Progenitor cell of endocrine pancreas (in vitro differentiated cells): ENCODE results near the gene MRPL18. TPM values are rescaled to one million over a fixed set of nuclear protein-coding genes. Genes with fewer than 3 reads are reported as not detected.

Experiments used
- DNase-seq: peaks from one replicate; pipeline ENCODE4 v3.0.0; 2021; ENCODE audit warnings: low spot score; ENCODE audit not compliant: unreplicated experiment
- H3K27ac Mint-ChIP-seq: 2 replicates; pipeline ENCODE4 v1.8.0; 2021; ENCODE audit warnings: mild to moderate bottlenecking, moderate library complexity, mixed read lengths
- H3K27me3 Mint-ChIP-seq: 2 replicates; pipeline ENCODE4 v1.8.0; 2021; ENCODE audit warnings: mixed read lengths
- H3K36me3 Mint-ChIP-seq: 2 replicates; pipeline ENCODE4 v1.8.0; 2022; ENCODE audit warnings: mixed read lengths; ENCODE audit not compliant: insufficient read depth
- H3K4me1 Mint-ChIP-seq: 2 replicates; pipeline ENCODE4 v1.8.0; 2021; ENCODE audit warnings: low read depth, mixed read lengths
- H3K4me3 Mint-ChIP-seq: 2 replicates; pipeline ENCODE4 v1.8.0; 2021; ENCODE audit warnings: low read depth, mild to moderate bottlenecking, moderate library complexity, mixed read lengths
- H3K9me3 Mint-ChIP-seq: 2 replicates; pipeline ENCODE4 v1.8.0; 2021; ENCODE audit warnings: low read depth, mixed read lengths
- total RNA-seq: library from RNA; stranded (reverse); gene quantifications from 2 replicates; pipeline ENCODE4 v1.2.1, GENCODE V29; 2021
- TF ChIP-seq, protein P1 (sequence below): fragments of 200-600 bp; sonication (generic); IDR thresholded peaks from one replicate; pipeline ENCODE4 v1.5.0; 2021; ENCODE audit warnings: antibody characterized with exemption, mild to moderate bottlenecking; ENCODE audit not compliant: unreplicated experiment

The MRPL18 gene
- total RNA-seq, 1 donor from 2014 or later = 45.0 TPM

DNA sequence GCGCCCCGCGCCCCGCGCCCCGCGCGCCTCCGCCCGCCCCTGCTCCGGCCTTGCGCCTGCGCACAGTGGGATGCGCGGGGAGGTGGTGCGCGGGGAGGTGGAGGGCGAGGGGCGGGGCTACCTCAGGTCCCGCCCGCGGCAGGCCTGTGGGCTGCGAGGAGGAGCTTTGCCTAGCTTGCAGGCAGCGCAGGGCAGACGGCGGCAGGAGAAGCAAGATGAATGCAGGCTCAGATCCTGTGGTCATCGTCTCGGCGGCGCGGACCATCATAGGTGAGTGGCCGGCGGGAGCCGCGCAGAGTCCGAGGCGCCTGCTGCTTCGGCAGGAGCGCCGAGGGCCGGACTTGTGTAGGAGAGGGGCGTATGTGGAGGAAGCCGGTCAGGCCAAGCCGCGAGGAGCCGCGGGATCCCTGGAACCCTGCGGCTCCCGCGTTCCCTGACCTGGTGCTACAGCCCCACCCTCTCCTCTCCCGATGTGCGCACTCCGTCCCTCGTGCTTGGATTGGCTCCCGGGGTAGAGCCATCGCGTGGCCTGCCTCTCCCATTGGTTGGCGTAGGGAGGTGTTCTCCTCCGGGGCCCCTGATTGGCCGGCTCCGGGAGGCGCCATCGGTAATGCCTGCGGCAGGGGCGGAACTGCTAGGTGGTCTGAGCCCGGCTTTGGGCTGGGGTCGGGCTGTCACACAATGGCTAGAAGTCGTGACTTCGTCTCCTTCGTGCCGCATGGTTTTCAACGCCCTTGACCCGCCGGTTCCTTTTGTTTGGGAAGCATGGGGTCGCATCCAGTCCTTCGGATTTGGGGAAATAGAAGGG, 28.2 kb upstream of the MRPL18 start, which contains the start of gene ACAT2:
TSS of gene ACAT2 (plus strand) at position 173 of the 808 bp plus-strand sequence. CDS start at position 216, 43 bp downstream.
- H3K27me3 Mint-ChIP-seq = no peaks in the 10 kb centered on the region
- TF ChIP-seq, protein P1, sequence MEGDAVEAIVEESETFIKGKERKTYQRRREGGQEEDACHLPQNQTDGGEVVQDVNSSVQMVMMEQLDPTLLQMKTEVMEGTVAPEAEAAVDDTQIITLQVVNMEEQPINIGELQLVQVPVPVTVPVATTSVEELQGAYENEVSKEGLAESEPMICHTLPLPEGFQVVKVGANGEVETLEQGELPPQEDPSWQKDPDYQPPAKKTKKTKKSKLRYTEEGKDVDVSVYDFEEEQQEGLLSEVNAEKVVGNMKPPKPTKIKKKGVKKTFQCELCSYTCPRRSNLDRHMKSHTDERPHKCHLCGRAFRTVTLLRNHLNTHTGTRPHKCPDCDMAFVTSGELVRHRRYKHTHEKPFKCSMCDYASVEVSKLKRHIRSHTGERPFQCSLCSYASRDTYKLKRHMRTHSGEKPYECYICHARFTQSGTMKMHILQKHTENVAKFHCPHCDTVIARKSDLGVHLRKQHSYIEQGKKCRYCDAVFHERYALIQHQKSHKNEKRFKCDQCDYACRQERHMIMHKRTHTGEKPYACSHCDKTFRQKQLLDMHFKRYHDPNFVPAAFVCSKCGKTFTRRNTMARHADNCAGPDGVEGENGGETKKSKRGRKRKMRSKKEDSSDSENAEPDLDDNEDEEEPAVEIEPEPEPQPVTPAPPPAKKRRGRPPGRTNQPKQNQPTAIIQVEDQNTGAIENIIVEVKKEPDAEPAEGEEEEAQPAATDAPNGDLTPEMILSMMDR = no peak

DNA sequence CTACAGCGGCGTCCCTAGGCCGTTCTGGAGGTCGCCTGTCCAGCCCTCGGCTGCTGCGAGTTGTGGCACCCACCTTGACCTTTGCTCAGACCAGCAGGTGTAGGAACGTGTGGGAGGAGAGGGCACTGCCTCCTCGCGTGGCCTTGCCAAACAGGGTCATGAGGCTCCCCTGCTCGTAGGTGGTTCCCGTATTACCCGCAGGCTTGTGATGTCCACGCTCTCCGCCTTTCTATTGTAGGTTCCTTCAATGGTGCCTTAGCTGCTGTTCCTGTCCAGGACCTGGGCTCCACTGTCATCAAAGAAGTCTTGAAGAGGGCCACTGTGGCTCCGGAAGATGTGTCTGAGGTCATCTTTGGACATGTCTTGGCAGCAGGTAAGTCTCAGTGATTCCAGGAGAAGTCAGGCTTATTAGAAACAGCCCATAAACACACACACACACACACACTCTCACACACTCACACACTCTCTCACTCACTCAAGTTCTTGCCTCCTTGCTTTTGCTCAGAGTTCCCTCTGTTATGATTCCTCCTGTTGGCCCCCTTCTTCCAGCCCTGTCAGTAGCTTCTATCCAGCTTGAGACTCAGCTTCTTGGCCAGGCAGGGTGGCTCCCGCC, 27.5 kb upstream of the MRPL18 start:
- H3K9me3 Mint-ChIP-seq = no peaks in the 10 kb centered on the region
- DNase-seq = no peak
- H3K36me3 Mint-ChIP-seq = peaks cover 31% of the 10 kb centered on the region
- H3K27me3 Mint-ChIP-seq = no peaks in the 10 kb centered on the region
- H3K4me3 Mint-ChIP-seq = peak overlapping the region; percentile 92
- TF ChIP-seq, protein P1 = no peak
- H3K27ac Mint-ChIP-seq = peak overlapping the region; percentile 98
- H3K4me1 Mint-ChIP-seq = peaks cover 25% of the 10 kb centered on the region

More for the DNA sequence above, 28.2 kb upstream of the MRPL18 start, which contains the start of gene ACAT2:
- H3K36me3 Mint-ChIP-seq = peaks cover 27% of the 10 kb centered on the region
- H3K9me3 Mint-ChIP-seq = no peaks in the 10 kb centered on the region
- peak within 1 kb of the TSS; percentile 98 for H3K27ac Mint-ChIP-seq
- peaks cover 25% of the 10 kb centered on the region for H3K4me1 Mint-ChIP-seq
- H3K4me3 Mint-ChIP-seq = peak within 1 kb of the TSS; percentile 92
- peak; percentile 88 for DNase-seq

DNA sequence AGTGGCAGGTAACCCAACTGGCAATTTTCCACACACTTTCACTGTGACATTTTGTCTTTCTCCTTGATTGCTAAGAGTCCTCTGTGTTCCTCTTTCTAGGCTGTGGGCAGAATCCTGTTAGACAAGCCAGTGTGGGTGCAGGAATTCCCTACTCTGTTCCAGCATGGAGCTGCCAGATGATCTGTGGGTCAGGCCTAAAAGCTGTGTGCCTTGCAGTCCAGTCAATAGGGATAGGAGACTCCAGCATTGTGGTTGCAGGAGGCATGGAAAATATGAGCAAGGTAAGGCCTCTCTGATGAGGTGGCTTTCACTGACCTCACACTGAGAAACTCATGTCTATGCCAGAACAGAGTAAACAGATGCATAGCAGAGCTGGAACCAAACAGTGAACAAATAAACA, 23.4 kb upstream of the MRPL18 start:
- Mint-ChIP-seq H3K27me3 (no peaks in the 10 kb centered on the region), H3K9me3 (peaks cover 5% of the 10 kb centered on the region), H3K36me3 (peaks cover 46% of the 10 kb centered on the region), H3K27ac (no peak overlapping the region), H3K4me3 (no peak overlapping the region), H3K4me1 (peaks cover 11% of the 10 kb centered on the region)
- no peak for DNase-seq
- TF ChIP-seq, protein P1 = no peak

DNA sequence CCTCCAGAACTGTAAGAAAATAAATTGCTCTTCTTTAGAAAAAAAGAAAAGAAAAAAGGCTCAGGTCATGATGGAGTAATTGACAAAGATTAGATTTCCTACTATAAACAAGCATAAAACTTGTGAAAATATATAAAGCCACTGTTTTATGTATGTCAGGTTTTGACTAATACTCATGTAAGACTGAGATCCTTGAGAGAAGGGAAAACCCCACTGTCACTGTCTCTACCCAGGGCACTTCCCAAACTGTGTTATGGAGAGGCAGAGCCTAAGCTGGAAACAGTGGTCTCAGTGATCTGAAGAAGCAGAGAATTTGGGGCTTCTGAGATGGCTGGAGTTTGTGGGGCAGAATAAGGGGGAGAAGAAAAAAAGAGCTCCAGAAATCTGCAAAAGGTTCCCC, 20.8 kb upstream of the MRPL18 start:
- peaks cover 50% of the 10 kb centered on the region for H3K36me3 Mint-ChIP-seq
- no peaks in the 10 kb centered on the region for H3K27me3 Mint-ChIP-seq
- DNase-seq = no peak
- peaks cover 5% of the 10 kb centered on the region for H3K9me3 Mint-ChIP-seq
- TF ChIP-seq, protein P1 = no peak
- peak overlapping the region; percentile 74 for H3K27ac Mint-ChIP-seq
- peaks cover 5% of the 10 kb centered on the region for H3K4me1 Mint-ChIP-seq
- no peak overlapping the region for H3K4me3 Mint-ChIP-seq

DNA sequence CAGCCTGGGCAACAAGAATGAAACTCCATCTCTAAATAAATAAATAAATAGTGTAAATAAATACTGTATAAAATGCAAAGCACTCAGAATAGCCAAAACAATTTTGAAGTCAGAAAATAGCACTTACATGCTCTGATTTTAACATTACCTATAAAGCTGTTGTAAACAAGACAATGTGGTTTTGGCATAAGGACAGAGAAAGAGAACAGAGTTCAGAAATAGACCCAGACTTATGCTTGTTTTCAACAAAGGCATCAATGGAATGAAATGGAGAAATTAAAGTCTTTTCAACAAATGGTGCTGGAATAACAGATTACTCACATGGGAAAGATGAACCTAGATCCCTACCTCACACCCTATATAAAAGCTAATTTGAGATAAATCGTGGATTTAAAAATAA, 18.1 kb upstream of the MRPL18 start:
- H3K27ac Mint-ChIP-seq = no peak overlapping the region
- H3K36me3 Mint-ChIP-seq = peaks cover 47% of the 10 kb centered on the region
- no peak for DNase-seq
- no peak overlapping the region for H3K4me3 Mint-ChIP-seq
- H3K4me1 Mint-ChIP-seq = no peaks in the 10 kb centered on the region
- H3K9me3 Mint-ChIP-seq = peaks cover 5% of the 10 kb centered on the region
- no peaks in the 10 kb centered on the region for H3K27me3 Mint-ChIP-seq
- TF ChIP-seq, protein P1 = no peak
